Measurements from ENCODE around the gene HSD3B2. TPM values are rescaled to one million over a fixed set of nuclear protein-coding genes. Genes with fewer than 3 reads are reported as not detected.

The HSD3B2 gene
- total RNA-seq, 1 experiment from 2014 or later = 1.0 TPM

DNA sequence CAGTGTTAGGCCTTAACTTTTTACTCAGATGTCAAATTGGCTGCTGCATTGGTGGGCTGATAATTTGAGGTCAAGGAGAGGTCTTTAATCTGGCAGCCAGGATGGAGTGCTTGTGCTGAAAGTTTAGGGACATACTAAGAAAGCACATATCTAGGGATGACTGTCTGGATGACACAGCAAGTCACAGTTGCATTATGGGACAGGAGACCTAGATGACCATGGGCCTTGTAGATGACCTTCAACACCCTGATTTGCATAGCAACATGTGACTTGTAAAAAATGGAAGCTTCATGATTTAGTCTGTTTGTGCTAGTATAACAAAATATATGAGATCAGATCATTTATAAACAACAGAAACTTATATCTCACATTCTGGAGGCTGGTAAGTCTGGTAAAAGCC lies 18.0 kb upstream of the HSD3B2 start:
- 0 out of 2 replicates have a peak, but pooled peaks cover 4% of the 10 kb centered on the region for H3K9me3 Mint-ChIP-seq
- TF ChIP-seq, protein P1, sequence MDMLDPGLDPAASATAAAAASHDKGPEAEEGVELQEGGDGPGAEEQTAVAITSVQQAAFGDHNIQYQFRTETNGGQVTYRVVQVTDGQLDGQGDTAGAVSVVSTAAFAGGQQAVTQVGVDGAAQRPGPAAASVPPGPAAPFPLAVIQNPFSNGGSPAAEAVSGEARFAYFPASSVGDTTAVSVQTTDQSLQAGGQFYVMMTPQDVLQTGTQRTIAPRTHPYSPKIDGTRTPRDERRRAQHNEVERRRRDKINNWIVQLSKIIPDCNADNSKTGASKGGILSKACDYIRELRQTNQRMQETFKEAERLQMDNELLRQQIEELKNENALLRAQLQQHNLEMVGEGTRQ (CRISPR knock-in tag; IDR thresholded peaks at IDR 0.05) = no peak
- no peak for TF ChIP-seq ZNF263 (CRISPR knock-in tag; IDR thresholded peaks at IDR 0.05; ENCODE audit: low read depth)
- TF ChIP-seq ZNF121 (CRISPR knock-in tag; IDR thresholded peaks at IDR 0.05) = no peak
- TF ChIP-seq, protein P2, sequence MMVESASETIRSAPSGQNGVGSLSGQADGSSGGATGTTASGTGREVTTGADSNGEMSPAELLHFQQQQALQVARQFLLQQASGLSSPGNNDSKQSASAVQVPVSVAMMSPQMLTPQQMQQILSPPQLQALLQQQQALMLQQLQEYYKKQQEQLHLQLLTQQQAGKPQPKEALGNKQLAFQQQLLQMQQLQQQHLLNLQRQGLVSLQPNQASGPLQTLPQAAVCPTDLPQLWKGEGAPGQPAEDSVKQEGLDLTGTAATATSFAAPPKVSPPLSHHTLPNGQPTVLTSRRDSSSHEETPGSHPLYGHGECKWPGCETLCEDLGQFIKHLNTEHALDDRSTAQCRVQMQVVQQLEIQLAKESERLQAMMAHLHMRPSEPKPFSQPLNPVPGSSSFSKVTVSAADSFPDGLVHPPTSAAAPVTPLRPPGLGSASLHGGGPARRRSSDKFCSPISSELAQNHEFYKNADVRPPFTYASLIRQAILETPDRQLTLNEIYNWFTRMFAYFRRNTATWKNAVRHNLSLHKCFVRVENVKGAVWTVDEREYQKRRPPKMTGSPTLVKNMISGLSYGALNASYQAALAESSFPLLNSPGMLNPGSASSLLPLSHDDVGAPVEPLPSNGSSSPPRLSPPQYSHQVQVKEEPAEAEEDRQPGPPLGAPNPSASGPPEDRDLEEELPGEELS (CRISPR knock-in tag; IDR thresholded peaks at IDR 0.05) = no peak
- TF ChIP-seq CREM (CRISPR knock-in tag; IDR thresholded peaks at IDR 0.05) = no peak
- TF ChIP-seq, protein P3, sequence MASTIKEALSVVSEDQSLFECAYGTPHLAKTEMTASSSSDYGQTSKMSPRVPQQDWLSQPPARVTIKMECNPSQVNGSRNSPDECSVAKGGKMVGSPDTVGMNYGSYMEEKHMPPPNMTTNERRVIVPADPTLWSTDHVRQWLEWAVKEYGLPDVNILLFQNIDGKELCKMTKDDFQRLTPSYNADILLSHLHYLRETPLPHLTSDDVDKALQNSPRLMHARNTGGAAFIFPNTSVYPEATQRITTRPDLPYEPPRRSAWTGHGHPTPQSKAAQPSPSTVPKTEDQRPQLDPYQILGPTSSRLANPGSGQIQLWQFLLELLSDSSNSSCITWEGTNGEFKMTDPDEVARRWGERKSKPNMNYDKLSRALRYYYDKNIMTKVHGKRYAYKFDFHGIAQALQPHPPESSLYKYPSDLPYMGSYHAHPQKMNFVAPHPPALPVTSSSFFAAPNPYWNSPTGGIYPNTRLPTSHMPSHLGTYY (CRISPR knock-in tag; IDR thresholded peaks at IDR 0.05) = no peak
- TF ChIP-seq, protein P4, sequence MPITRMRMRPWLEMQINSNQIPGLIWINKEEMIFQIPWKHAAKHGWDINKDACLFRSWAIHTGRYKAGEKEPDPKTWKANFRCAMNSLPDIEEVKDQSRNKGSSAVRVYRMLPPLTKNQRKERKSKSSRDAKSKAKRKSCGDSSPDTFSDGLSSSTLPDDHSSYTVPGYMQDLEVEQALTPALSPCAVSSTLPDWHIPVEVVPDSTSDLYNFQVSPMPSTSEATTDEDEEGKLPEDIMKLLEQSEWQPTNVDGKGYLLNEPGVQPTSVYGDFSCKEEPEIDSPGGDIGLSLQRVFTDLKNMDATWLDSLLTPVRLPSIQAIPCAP (CRISPR knock-in tag; IDR thresholded peaks at IDR 0.05) = no peak
- TF ChIP-seq ZNF232 (CRISPR knock-in tag; IDR thresholded peaks at IDR 0.05) = no peak
- no peak for TF ChIP-seq ZNF416 (CRISPR knock-in tag; IDR thresholded peaks at IDR 0.05)
- TF ChIP-seq GABPB1 (CRISPR knock-in tag; IDR thresholded peaks at IDR 0.05) = no peak
- no peak for TF ChIP-seq ZNF219 (CRISPR knock-in tag; IDR thresholded peaks at IDR 0.05; ENCODE audit: borderline replicate concordance)
- no peak for TF ChIP-seq NFATC4 (CRISPR knock-in tag; IDR thresholded peaks at IDR 0.05)
- TF ChIP-seq, protein P5, sequence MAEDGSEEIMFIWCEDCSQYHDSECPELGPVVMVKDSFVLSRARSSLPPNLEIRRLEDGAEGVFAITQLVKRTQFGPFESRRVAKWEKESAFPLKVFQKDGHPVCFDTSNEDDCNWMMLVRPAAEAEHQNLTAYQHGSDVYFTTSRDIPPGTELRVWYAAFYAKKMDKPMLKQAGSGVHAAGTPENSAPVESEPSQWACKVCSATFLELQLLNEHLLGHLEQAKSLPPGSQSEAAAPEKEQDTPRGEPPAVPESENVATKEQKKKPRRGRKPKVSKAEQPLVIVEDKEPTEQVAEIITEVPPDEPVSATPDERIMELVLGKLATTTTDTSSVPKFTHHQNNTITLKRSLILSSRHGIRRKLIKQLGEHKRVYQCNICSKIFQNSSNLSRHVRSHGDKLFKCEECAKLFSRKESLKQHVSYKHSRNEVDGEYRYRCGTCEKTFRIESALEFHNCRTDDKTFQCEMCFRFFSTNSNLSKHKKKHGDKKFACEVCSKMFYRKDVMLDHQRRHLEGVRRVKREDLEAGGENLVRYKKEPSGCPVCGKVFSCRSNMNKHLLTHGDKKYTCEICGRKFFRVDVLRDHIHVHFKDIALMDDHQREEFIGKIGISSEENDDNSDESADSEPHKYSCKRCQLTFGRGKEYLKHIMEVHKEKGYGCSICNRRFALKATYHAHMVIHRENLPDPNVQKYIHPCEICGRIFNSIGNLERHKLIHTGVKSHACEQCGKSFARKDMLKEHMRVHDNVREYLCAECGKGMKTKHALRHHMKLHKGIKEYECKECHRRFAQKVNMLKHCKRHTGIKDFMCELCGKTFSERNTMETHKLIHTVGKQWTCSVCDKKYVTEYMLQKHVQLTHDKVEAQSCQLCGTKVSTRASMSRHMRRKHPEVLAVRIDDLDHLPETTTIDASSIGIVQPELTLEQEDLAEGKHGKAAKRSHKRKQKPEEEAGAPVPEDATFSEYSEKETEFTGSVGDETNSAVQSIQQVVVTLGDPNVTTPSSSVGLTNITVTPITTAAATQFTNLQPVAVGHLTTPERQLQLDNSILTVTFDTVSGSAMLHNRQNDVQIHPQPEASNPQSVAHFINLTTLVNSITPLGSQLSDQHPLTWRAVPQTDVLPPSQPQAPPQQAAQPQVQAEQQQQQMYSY (CRISPR knock-in tag; IDR thresholded peaks at IDR 0.05) = no peak
- TF ChIP-seq, protein P6, sequence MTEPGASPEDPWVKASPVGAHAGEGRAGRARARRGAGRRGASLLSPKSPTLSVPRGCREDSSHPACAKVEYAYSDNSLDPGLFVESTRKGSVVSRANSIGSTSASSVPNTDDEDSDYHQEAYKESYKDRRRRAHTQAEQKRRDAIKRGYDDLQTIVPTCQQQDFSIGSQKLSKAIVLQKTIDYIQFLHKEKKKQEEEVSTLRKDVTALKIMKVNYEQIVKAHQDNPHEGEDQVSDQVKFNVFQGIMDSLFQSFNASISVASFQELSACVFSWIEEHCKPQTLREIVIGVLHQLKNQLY (CRISPR knock-in tag; IDR thresholded peaks at IDR 0.05) = no peak
- TF ChIP-seq FOXP1 (CRISPR knock-in tag; IDR thresholded peaks at IDR 0.05; ENCODE audit: borderline replicate concordance) = no peak
- TF ChIP-seq MYBL2 (CRISPR knock-in tag; IDR thresholded peaks at IDR 0.05) = no peak
- TF ChIP-seq GRHL2 (CRISPR knock-in tag; IDR thresholded peaks at IDR 0.05; ENCODE audit: insufficient replicate concordance, severe bottlenecking) = no peak
- TF ChIP-seq PRRX2 (CRISPR knock-in tag; IDR thresholded peaks at IDR 0.05) = no peak
- no peak for TF ChIP-seq TCF7 (CRISPR knock-in tag; IDR thresholded peaks at IDR 0.05; ENCODE audit: low read depth)
- TF ChIP-seq, protein P7, sequence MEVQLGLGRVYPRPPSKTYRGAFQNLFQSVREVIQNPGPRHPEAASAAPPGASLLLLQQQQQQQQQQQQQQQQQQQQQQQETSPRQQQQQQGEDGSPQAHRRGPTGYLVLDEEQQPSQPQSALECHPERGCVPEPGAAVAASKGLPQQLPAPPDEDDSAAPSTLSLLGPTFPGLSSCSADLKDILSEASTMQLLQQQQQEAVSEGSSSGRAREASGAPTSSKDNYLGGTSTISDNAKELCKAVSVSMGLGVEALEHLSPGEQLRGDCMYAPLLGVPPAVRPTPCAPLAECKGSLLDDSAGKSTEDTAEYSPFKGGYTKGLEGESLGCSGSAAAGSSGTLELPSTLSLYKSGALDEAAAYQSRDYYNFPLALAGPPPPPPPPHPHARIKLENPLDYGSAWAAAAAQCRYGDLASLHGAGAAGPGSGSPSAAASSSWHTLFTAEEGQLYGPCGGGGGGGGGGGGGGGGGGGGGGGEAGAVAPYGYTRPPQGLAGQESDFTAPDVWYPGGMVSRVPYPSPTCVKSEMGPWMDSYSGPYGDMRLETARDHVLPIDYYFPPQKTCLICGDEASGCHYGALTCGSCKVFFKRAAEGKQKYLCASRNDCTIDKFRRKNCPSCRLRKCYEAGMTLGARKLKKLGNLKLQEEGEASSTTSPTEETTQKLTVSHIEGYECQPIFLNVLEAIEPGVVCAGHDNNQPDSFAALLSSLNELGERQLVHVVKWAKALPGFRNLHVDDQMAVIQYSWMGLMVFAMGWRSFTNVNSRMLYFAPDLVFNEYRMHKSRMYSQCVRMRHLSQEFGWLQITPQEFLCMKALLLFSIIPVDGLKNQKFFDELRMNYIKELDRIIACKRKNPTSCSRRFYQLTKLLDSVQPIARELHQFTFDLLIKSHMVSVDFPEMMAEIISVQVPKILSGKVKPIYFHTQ (CRISPR knock-in tag; IDR thresholded peaks at IDR 0.05) = no peak
- DNase-seq (ENCODE audit: low spot score) (no peak), ATAC-seq (no peak)
- H3K36me3 Mint-ChIP-seq = no peaks in the 10 kb centered on the region
- H3K4me3 Mint-ChIP-seq = no peak overlapping the region
- ChIA-PET POLR2A (no interaction called here), CTCF (no interaction called here)
- no peaks in the 10 kb centered on the region for H3K4me1 Mint-ChIP-seq
- H3K27me3 Mint-ChIP-seq (ENCODE audit: low read depth) = peaks cover 2% of the 10 kb centered on the region; the same call in 1 of the 2 replicates
- H3K27ac Mint-ChIP-seq = no peak overlapping the region

Measured in WTC11 (cell line).